Brain microvascular endothelial cell (primary cell): Measurements from ENCODE around the gene SV2B.

Experiments used
- DNase-seq: peaks from one replicate; pipeline ENCODE4 v3.0.0-alpha.2; 2020
- H3K27ac ChIP-seq: fragments of 250-450 bp; sonication (Bioruptor Pico); 2 replicates; pipeline ENCODE4 v1.5.1; 2020; ENCODE audit warnings: mild to moderate bottlenecking, moderate library complexity
- H3K27me3 ChIP-seq: fragments of 250-450 bp; sonication (Bioruptor Pico); replicated peaks from 2 replicates; pipeline ENCODE4 v1.5.1; 2020; ENCODE audit warnings: mild to moderate bottlenecking
- H3K36me3 ChIP-seq: fragments of 250-450 bp; sonication (Bioruptor Pico); replicated peaks from 2 replicates; pipeline ENCODE4 v1.5.1; 2020; ENCODE audit warnings: mild to moderate bottlenecking
- H3K4me3 ChIP-seq: 2 replicates; pipeline ENCODE4 v1.5.1; 2011; ENCODE audit warnings: low read depth, mild to moderate bottlenecking, control low read depth, low read length, moderate library complexity
- CTCF ChIP-seq: IDR thresholded peaks from 2 replicates; pipeline ENCODE4 v1.5.1; 2011; ENCODE audit warnings: low read depth, mild to moderate bottlenecking, moderate library complexity, low read length, control low read depth, inconsistent platforms; ENCODE audit errors: missing control alignments
- in situ Hi-C: cut with HindIII; loops from 2 replicates; pipeline ENCODE4 v1.10.0; 2017; ENCODE audit warnings: low sequenced_read_pairs, low pct_ligation_motif_present

Gene SV2B

GRCh38 chr15:91114301-91114700 lies 14.2 kb downstream of the SV2B start:
- Histone ChIP-seq H3K27me3 (no peaks in the 10 kb centered on the region), H3K4me3 (no peak overlapping the region), H3K36me3 (no peaks in the 10 kb centered on the region), H3K27ac (no peak overlapping the region)
- in situ Hi-C loops, result no loop called here
- no peak for TF ChIP-seq CTCF
- no peak for DNase-seq

- TF ChIP-seq CTCF, result no peak
- no peaks in the 10 kb centered on the region for H3K27me3 ChIP-seq
- DNase-seq, result peak; percentile 78
- peak overlapping the region; percentile 58 for H3K27ac ChIP-seq
- no peaks in the 10 kb centered on the region for H3K36me3 ChIP-seq
- in situ Hi-C loops, result no loop called here
- H3K4me3 ChIP-seq, result no peak overlapping the region
These were observed 16.3 kb downstream of the SV2B start for GRCh38 chr15:91116113-91117067.

GRCh38 chr15:91117375-91117774 lies 17.3 kb downstream of the SV2B start:
- TF ChIP-seq CTCF, result no peak
- Histone ChIP-seq H3K4me3 (no peak overlapping the region), H3K36me3 (no peaks in the 10 kb centered on the region), H3K27ac (no peak overlapping the region), H3K27me3 (no peaks in the 10 kb centered on the region)
- no peak for DNase-seq
- in situ Hi-C loops, result no loop called here

GRCh38 chr15:91118817-91119590 lies 18.9 kb downstream of the SV2B start:
- DNase-seq, result no peak
- Histone ChIP-seq H3K36me3 (no peaks in the 10 kb centered on the region), H3K4me3 (no peak overlapping the region), H3K27me3 (no peaks in the 10 kb centered on the region), H3K27ac (no peak overlapping the region)
- in situ Hi-C loops, result no loop called here
- TF ChIP-seq CTCF, result no peak

GRCh38 chr15:91122296-91122695 lies 22.2 kb downstream of the SV2B start:
- in situ Hi-C loops, result no loop called here
- TF ChIP-seq CTCF, result no peak
- peaks cover 3% of the 10 kb centered on the region for H3K27me3 ChIP-seq
- no peak for DNase-seq
- H3K36me3 ChIP-seq, result no peaks in the 10 kb centered on the region
- no peak overlapping the region for H3K4me3 ChIP-seq
- no peak overlapping the region for H3K27ac ChIP-seq
